PFSK-1 (cell line): ENCODE data around the gene JAK1.

ENCODE experiments used
- POLR2AphosphoS5 ChIP-seq: IDR thresholded peaks from 2 replicates; pipeline ENCODE4 v1.6.1; 2012; ENCODE audit warnings: low read depth, mild to moderate bottlenecking, control low read depth, low read length, moderate library complexity
- SIN3A ChIP-seq: IDR thresholded peaks from 2 replicates; pipeline ENCODE4 v1.6.1; 2012; ENCODE audit warnings: mild to moderate bottlenecking, low read length, moderate library complexity, borderline replicate concordance; ENCODE audit not compliant: insufficient read depth

- TF ChIP-seq POLR2AphosphoS5, result no peak
- TF ChIP-seq SIN3A, result no peak
These were observed 118.7 kb downstream of the JAK1 start for GRCh38 chr1:64847666-64848065.
